Panc1 (cell line): ENCODE results near the gene DHX8. TPM values are rescaled to one million over a fixed set of nuclear protein-coding genes. Genes with fewer than 3 reads are reported as not detected.

Source experiments
- ATAC-seq: fragments of 200-7000 bp; cut with Tn5 transposase; 2 replicates; pipeline ENCODE4 v1.9.1; 2020; ENCODE audit warnings: mild to moderate bottlenecking, moderate library complexity
- BruUV-seq: library from RNA; stranded (reverse); fragments of 400-500 nt; replicated peaks from 2 replicates; lab custom pipeline; 2021; lab: Mats Ljungman, UMichigan
- CTCF ChIA-PET: fragments of 300-600 bp; sonication (Branson Sonifier 250); formaldehyde crosslinking; loops from one replicate; lab custom pipeline; 2022; ENCODE audit warnings: antibody characterized with exemption; lab: Charles Lee
- POLR2A ChIA-PET: fragments of 300-600 bp; sonication (Branson Sonifier 250); formaldehyde crosslinking; loops from one replicate; lab custom pipeline; 2022; ENCODE audit warnings: antibody characterized with exemption; lab: Charles Lee
- DNase-seq: peaks from one replicate; pipeline ENCODE4 v3.0.0-alpha.2; 2010; ENCODE audit warnings: low read depth, low spot score
- H3K27ac ChIP-seq: 2 replicates; pipeline ENCODE4 v1.5.1; 2011; ENCODE audit warnings: mild to moderate bottlenecking, low read length, inconsistent platforms
- H3K27me3 ChIP-seq: fragments of 200-500 bp; sonication (Bioruptor generic); 2 replicates; pipeline ENCODE4 v1.6.0; 2014; ENCODE audit warnings: low read length, inconsistent platforms; ENCODE audit not compliant: control insufficient read depth, insufficient read depth
- H3K36me3 ChIP-seq: fragments of 200-500 bp; sonication (Bioruptor generic); 2 replicates; pipeline ENCODE4 v1.5.1; 2014; ENCODE audit warnings: inconsistent platforms, mild to moderate bottlenecking, low read length, moderate library complexity; ENCODE audit not compliant: control insufficient read depth, insufficient read depth
- H3K4me1 ChIP-seq: 2 replicates; pipeline ENCODE4 v1.5.1; 2011; ENCODE audit warnings: inconsistent platforms, mild to moderate bottlenecking, low read length, moderate library complexity; ENCODE audit not compliant: control insufficient read depth, insufficient read depth
- H3K4me3 ChIP-seq, 2 experiments: 2 replicates each; pipeline ENCODE4 v1.5.1; 2011 to 2012; ENCODE audit warnings: low read depth in 2 of 2, low read length in 2 of 2, mild to moderate bottlenecking in 2 of 2, inconsistent platforms in 1 of 2, moderate library complexity in 1 of 2
- H3K9me3 ChIP-seq: fragments of 200-500 bp; sonication (Bioruptor generic); 2 replicates; pipeline ENCODE4 v1.5.1; 2014; ENCODE audit warnings: low read depth, mild to moderate bottlenecking, inconsistent platforms, low read length, moderate library complexity; ENCODE audit not compliant: control insufficient read depth, insufficient read depth
- POLR2AphosphoS5 ChIP-seq: IDR thresholded peaks from 2 replicates; pipeline ENCODE4 v1.6.1; 2012; ENCODE audit warnings: mild to moderate bottlenecking, low read depth, low read length, moderate library complexity
- SIN3A ChIP-seq: IDR thresholded peaks from 2 replicates; pipeline ENCODE4 v1.6.1; 2012; ENCODE audit warnings: low read depth, mild to moderate bottlenecking, low read length, moderate library complexity, borderline replicate concordance; ENCODE audit not compliant: insufficient read depth
- TCF7L2 ChIP-seq: IDR thresholded peaks from 2 replicates; pipeline ENCODE4 v1.6.1; 2011; ENCODE audit warnings: mild to moderate bottlenecking, low read depth, low read length, inconsistent platforms
- in situ Hi-C: cut with HindIII; loops from 2 replicates; pipeline ENCODE4 v1.10.0; 2016; ENCODE audit warnings: low sequenced_read_pairs, low pct_unique_long_range_greater_than_20kb
- intact Hi-C: fragments of 100-400 bp; cut with micrococcal nuclease; formaldehyde crosslinking; loops from one replicate; pipeline ENCODE4 v1.10.0; 2022; ENCODE audit not compliant: unreplicated experiment
- total RNA-seq: library from RNA; stranded (reverse); gene quantifications from one replicate; pipeline ENCODE4 v1.2.1, GENCODE V29; 2021; ENCODE audit not compliant: unreplicated experiment
- TF ChIP-seq, protein P1 (sequence below): fragments of 450-650 bp; IDR thresholded peaks from 2 replicates; pipeline ENCODE4 v1.5.1; 2017; ENCODE audit warnings: mild to moderate bottlenecking
- TF ChIP-seq, protein P2 (sequence below), 2 experiments: IDR thresholded peaks; 2 replicates each; pipeline ENCODE4 v1.6.1; 2011 to 2012; ENCODE audit warnings: low read depth in 2 of 2, control low read depth in 1 of 2, low read length in 1 of 2, mild to moderate bottlenecking in 1 of 2, moderate library complexity in 1 of 2; ENCODE audit not compliant: insufficient read depth in 1 of 2

DHX8 gene
- total RNA-seq, 1 experiment from 2014 or later, result 45.6 TPM

DNA sequence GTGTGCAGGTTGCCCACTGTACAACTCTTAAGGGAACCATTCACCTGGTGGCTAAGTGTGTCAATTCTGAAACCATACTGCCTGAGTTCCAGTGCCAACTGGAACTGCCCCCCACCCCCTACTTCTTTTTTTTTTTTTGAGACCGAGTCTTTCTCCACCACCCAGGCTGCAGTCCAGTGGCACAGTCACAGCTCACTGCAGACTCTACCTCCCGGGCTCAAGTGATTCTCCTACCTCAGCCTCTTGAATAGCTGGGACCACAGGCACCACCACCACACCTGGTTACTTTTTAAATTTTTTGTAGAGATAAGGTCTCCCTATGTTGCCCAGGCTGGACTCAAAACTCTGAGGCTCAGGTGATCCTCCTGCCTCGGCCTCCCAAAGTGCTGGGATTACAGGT lies 40.4 kb upstream of the DHX8 start:
- H3K9me3 ChIP-seq, result no peaks in the 10 kb centered on the region
- CTCF ChIA-PET, result no interaction called here
- TF ChIP-seq POLR2AphosphoS5 (no peak), TCF7L2 (no peak), SIN3A (no peak)
- TF ChIP-seq, protein P1, sequence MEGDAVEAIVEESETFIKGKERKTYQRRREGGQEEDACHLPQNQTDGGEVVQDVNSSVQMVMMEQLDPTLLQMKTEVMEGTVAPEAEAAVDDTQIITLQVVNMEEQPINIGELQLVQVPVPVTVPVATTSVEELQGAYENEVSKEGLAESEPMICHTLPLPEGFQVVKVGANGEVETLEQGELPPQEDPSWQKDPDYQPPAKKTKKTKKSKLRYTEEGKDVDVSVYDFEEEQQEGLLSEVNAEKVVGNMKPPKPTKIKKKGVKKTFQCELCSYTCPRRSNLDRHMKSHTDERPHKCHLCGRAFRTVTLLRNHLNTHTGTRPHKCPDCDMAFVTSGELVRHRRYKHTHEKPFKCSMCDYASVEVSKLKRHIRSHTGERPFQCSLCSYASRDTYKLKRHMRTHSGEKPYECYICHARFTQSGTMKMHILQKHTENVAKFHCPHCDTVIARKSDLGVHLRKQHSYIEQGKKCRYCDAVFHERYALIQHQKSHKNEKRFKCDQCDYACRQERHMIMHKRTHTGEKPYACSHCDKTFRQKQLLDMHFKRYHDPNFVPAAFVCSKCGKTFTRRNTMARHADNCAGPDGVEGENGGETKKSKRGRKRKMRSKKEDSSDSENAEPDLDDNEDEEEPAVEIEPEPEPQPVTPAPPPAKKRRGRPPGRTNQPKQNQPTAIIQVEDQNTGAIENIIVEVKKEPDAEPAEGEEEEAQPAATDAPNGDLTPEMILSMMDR, result no peak
- TF ChIP-seq, protein P2, sequence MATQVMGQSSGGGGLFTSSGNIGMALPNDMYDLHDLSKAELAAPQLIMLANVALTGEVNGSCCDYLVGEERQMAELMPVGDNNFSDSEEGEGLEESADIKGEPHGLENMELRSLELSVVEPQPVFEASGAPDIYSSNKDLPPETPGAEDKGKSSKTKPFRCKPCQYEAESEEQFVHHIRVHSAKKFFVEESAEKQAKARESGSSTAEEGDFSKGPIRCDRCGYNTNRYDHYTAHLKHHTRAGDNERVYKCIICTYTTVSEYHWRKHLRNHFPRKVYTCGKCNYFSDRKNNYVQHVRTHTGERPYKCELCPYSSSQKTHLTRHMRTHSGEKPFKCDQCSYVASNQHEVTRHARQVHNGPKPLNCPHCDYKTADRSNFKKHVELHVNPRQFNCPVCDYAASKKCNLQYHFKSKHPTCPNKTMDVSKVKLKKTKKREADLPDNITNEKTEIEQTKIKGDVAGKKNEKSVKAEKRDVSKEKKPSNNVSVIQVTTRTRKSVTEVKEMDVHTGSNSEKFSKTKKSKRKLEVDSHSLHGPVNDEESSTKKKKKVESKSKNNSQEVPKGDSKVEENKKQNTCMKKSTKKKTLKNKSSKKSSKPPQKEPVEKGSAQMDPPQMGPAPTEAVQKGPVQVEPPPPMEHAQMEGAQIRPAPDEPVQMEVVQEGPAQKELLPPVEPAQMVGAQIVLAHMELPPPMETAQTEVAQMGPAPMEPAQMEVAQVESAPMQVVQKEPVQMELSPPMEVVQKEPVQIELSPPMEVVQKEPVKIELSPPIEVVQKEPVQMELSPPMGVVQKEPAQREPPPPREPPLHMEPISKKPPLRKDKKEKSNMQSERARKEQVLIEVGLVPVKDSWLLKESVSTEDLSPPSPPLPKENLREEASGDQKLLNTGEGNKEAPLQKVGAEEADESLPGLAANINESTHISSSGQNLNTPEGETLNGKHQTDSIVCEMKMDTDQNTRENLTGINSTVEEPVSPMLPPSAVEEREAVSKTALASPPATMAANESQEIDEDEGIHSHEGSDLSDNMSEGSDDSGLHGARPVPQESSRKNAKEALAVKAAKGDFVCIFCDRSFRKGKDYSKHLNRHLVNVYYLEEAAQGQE (IDR thresholded peaks at IDR 0.05; ENCODE audit: insufficient read depth in 1 of 2, low read depth in 2 of 2, low read length in 1 of 2), result no peak
- H3K27ac ChIP-seq, result no peak overlapping the region
- no peak overlapping the region for H3K4me3 ChIP-seq
- BruUV-seq, result no TSS peak
- intact Hi-C loops, result no loop called here
- H3K27me3 ChIP-seq, result no peaks in the 10 kb centered on the region
- H3K36me3 ChIP-seq, result no peaks in the 10 kb centered on the region
- POLR2A ChIA-PET, result no interaction called here
- in situ Hi-C loops, result no loop called here
- no peaks in the 10 kb centered on the region for H3K4me1 ChIP-seq
- DNase-seq (no peak), ATAC-seq (no peak)

DNA sequence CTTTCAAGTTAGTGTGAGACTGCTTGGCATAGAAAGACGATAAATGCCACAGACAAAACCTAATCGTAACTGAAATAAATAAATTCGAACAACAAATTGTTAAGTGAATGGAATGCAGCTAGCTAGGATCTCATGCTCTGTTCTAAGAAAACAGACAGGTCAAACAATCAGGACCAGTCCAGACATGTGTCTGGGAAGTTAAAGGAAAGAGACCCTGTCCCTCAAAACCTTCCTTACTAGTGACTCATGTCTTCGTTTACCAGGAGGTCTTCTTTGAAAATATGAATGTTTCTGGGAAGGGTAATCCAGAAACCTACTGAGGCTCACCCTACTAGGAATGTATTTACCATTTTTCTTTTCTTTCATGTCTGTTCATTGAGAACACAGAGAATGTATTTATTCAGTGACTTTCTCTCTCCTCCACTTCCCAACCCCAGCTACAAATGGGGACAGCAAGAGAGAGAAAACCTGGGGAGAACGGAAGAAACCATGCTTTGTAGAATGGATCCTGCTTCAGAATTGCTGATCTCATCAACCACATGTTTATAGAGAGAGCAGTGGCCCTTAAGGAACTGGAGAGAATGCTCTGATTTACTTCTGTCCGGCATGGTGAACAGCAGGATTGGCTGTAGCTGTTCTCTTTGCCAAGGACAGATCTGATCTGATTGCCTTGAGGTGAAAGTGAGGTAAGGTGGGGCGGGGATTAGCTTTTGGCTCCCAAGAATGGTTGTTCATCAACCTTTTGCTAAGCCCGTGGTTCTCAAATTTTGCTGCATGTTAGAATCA lies 39.4 kb upstream of the DHX8 start:
- no peaks in the 10 kb centered on the region for H3K36me3 ChIP-seq

More for the DNA sequence above, 39.4 kb upstream of the DHX8 start:
- ChIA-PET POLR2A (no interaction called here), CTCF (no interaction called here)
- H3K4me3 ChIP-seq, result no peak overlapping the region
- H3K9me3 ChIP-seq, result no peaks in the 10 kb centered on the region
- no TSS peak for BruUV-seq
- no peak for ATAC-seq
- intact Hi-C loops (no loop called here), in situ Hi-C loops (no loop called here)
- TF ChIP-seq, protein P1, result no peak
- TF ChIP-seq SIN3A (no peak), POLR2AphosphoS5 (no peak), TCF7L2 (no peak)
- TF ChIP-seq, protein P2 (IDR thresholded peaks at IDR 0.05; ENCODE audit: insufficient read depth in 1 of 2, low read depth in 2 of 2, low read length in 1 of 2), result no peak
- no peaks in the 10 kb centered on the region for H3K27me3 ChIP-seq
- DNase-seq, result no peak
- H3K27ac ChIP-seq, result no peak overlapping the region
- no peaks in the 10 kb centered on the region for H3K4me1 ChIP-seq
